Fibroblast of peridontal ligament (primary cell): ENCODE measurements around the gene EPG5.
"Not testable (repeated sequence)": the region's sequence is repeated elsewhere in the genome, so short reads cannot be mapped to it uniquely, and the experiment has no call there.

Source experiments
- DNase-seq: peaks from one replicate; pipeline ENCODE4 v3.0.0-alpha.2; 2010; ENCODE audit errors: extremely low read depth

EPG5 gene

DNA sequence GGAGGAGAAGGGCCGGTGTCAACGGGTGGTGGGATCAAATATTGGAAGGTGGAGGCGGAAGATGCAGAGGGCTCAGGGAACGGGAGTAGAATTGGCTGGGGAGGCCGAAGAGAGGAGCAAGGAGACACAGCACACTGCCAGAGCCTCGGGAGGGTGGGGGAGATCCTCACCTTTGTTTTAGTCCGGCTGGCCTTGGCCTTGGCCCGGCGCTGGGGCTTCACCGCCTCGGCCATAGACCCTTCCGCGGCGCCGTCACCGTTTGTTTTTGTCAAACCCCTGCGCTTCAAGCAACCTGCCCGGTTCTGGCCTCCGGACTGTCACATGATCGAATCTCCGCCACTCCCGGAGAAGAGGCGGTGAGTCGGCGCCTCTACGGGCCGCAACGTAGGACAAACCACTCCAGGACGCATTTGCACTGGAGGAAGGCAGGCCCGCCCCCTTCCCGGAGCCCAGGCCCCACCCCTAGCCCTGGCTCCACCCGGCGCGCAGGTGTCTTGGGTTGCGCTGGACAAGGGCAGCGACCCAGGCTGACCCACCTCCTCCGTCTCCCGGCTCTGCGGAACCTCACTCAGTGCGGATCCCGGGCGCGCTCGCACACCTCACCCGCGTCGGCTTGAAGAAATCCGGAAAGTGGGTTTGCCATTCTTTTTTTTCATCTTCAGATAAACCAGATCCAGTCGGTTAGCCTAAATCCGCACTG lies at the start of gene EPG5:
Gene EPG5, minus strand, starts transcription at position 323 of the 700 bp plus-strand sequence. Its CDS starts 90 bp downstream, at position 233.
- peak; percentile 92 for DNase-seq

- no peak for DNase-seq
Observed at GRCh38 chr18:46013484-46014189, 46.5 kb upstream of the EPG5 start.

DNA sequence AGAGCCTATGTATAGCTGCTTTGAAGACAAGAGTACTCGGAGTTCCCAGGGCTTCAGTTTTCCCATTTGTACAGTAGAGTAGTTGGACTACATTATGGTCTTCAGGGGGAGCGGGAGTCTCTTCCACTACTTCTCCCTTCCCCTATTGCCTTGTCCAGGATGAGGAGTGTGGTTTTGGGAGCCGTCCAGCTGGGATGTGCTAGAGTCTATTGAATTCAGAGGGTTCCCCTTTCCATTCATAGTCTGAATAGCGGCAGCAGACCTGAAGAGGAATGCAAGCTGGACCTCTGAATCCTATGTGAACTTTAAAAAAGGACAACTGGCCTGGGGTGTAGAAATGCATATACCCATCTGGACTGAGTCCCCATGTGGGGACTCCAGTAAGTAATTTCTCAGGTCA lies 43.5 kb upstream of the EPG5 start:
- DNase-seq, result no peak

DNA sequence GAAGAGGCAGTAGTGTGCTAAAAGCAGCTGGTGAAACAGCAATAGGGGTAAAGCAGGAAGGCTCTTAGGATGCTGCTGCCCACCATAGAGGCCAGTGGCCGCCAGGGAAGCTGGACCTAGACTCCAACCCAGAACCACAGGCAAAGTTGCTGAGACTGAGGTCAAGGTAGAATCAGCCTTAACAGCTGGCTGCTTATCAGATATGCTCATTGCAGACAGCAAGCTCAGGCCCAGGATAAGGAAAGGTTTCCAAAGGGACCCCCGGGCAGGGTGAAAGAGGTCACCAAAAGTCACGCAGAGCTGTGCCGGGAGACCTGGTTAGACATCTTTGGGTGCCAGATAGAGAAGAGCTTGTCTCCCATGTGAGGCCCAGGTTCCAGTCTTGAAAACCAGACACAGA lies 42.9 kb upstream of the EPG5 start:
- DNase-seq, result no peak

- no peak for DNase-seq
Observed at GRCh38 chr18:46009125-46009840, 42.2 kb upstream of the EPG5 start.

GRCh38 chr18:46008531-46008930 lies 41.4 kb upstream of the EPG5 start:
- no peak for DNase-seq

- no peak for DNase-seq
Observed at GRCh38 chr18:46007165-46007564, 40.0 kb upstream of the EPG5 start.

DNA sequence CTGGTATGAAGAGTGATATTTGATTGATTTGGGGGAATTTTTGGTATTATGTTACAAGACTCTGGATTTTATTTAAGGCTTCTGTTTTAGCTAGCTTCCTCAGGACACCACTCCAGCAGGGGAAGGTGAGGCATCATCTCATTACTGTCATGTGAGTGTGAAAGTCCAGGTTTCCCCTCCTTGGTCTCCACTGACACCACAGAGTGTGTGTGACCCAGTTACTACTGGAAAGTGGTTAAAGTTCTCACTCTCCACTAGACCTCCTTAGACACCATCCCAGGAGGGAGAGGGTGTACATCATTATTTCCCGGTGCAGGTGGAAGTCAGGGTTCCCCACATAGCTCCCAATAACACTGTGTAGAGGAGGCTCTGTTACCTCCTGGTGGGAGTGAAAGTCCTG lies 35.8 kb upstream of the EPG5 start:
- DNase-seq, result no peak

DNA sequence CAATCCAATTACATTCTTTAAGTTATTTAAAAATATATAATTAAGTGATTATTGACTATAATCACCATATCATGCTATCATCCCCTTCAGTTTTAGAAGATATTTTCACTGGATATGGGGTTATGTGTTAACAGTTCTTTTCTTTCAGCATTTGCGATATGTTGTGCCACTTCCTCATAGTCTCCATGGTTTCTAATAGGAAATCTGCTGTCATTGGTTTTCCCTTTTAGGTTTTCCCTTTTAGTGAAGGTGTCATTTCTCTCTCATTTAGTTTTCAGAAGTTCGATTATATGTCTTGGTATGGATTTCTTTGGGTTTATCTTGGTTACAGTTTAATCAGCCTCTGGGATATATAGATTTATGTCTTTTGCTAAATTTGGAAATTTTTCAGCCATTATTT lies 34.8 kb upstream of the EPG5 start:
- no peak for DNase-seq

DNA sequence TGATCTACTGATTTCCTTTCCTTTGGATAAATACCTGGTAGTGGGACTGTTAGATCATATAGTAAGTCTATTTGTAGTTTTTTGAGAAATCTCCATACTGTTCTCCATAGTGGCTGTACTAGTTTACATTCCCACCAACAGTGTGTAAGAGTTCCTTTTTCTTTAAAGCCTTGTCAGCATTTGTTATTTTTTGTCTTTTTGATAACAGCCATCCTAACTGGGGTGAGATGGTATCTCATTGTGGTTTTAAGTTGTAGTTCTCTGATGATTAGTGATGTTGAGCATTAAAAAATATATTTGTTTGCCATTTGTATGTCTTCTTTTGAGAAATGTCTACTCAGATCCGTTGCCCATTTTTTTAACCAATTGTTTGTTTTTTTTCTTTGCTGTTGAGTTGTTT lies 33.9 kb upstream of the EPG5 start:
- no peak for DNase-seq

DNA sequence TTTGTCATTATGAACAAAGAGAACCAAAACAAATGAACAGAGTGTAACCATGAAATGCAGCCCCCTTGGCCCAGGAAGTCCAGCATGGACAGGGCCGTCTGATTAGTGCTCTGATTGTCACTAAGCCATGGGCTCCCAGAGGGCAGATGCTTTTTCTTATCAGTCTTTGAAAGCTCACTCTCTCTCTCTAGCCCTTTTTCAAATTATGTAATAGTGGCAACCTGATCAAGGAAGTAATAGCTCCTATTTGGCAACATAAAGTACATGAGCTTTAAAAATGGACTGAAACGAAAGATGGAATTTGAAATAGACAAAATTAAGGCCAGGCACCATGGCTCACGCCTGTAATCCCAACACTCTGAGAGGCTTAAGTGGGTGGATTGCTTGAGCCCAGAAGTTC lies 32.4 kb upstream of the EPG5 start:
- DNase-seq, result no peak

DNA sequence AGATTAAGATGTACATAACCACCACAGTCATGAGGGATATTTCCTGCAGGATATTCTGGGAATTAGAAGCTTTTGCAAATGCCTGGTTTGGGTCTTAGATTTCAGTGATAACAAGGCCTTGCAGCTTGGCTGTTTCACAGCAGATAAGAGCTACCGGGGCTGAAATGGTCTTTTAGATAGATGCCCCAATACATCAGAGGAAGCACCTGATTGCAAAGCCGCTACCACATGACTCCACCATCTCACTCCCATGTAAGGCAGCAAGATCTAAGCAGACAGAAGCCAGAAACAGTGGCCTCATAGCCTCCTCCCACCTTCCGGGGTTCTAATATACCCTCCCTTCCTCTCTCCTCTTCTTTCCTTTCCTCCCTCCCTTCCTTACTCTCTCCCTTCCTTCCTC lies 31.1 kb upstream of the EPG5 start:
- DNase-seq, result no peak

DNA sequence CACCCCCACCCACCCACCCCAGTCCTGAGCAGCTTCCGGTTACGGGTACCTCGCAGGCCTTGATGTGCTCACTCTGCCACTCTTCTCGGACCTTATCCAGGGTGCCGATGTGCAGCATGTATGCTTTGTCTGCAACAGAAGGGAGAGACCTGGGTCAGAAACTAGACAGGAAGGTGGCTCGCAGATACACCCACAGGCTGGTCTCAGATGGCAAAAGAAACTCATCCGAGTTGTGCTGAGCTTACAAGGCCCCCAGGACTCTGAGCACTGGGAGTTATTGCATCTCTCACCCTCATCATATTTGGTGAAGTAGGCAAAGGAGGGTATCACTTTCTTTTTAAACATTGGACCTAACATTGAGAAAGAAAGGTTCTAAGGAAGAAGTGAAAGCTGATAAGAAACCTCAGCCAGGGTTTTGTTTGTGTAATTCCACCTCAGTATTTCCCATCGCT lies 30.6 kb upstream of the EPG5 start:
- DNase-seq, result no peak

- DNase-seq, result no peak
Observed at GRCh38 chr18:45995461-45995860, 28.3 kb upstream of the EPG5 start.

DNA sequence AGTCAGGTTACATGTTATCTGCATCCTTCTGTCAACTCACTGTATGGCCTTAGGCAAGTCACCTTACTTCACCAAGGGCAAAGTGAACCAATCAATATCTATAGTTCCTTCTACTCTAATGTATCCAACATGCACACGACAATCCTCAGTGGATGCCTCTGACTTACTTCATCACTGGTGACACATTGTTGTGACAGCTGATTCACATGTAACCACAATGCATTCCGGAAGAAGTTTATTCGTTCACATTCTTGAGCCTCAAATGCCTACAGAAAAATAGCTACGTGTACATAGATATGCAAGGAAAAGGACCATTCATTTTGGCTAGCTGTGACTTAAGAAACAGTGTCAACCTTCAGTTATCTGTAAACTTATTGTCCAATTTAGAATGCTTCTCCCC lies 26.3 kb upstream of the EPG5 start:
- DNase-seq, result peak; percentile 71

DNA sequence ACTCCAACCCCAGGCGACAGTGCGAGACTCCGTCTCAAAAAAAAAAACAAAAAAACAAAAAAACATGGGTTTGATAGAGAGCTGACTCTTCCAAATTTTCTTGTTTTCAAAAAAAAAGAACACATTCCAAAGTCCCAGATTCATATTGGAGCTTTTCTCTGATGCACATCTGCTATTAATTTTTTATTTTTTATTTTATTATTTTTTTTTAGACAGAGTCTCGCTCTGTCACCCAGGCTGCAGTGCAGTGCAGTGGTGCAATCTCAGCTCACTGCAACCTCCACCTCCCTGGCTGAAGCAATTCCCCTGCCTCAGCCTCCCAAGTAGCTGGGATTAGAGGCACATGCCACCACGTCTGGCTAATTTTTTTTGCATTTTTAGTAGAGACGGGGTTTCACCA lies 25.4 kb upstream of the EPG5 start:
- not testable (repeated sequence) for DNase-seq

DNA sequence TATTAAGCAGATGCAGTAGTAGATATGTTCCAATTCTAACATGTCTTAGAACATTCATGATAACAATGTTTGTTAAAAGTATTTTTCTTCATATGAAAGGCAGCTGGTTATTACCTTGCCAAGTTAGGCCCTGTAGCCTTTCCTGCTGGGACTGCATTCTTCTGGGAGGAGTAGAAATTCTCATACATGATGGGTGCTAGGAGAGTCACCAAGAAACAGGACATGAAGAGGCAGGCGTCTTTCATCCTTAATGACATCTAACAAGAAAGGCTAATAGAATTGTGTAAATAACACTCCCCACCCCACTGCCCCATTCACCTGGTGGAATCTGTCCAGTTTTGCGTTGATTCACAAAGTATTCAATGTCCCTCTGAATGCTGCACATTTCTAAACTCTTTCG lies 24.7 kb upstream of the EPG5 start:
- no peak for DNase-seq

DNA sequence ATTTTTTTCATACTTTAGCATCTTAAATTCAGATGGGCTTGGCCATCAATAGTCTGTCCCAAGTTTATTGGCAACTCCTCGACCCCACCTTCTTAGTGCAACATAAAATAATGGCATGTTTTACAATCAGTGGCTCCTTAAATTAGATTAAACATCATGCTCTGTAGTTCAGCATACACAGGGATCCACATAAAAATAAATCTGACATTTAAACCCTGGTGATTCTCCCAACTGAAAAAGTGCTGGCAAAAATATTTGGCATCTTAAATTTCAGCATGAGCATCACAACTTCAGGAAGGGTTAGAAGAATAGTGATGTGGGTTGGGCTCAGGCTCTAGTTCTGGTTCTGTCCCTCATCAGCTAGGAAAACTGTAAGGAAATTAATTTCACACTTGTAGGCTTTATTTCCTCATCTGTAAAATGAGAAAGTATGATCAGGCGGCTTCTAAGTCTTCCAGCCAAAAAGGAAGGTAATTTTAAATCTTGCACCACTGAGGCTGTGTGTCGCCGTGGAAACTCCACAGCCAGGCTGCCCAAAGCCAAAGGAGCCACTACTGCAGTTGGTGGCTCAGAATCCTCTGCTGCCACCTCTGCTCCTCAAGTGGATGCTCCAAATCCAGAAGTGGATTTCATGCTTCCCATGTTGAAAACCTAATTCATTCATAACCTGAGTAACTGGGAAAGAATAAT lies 17.6 kb upstream of the EPG5 start:
- DNase-seq, result no peak

DNA sequence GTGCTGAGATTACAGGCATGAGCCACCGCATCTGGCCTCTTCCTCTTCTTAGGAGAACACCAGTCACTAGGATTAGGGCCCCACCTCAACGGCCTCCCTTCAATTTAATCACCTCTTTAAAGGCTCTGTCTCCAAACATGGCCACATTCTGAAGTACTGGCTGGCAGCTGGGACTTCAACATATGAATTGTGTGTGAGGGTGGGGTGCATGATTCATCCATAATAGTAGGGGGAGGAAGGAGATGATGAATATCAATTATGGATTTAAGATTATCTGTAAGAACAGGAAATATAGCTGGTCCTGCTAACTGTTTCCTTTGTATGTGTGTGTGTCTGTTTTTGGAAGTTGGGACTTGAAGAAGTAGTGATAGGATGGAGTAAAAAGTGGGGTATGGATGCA lies 14.7 kb upstream of the EPG5 start:
- DNase-seq, result no peak

DNA sequence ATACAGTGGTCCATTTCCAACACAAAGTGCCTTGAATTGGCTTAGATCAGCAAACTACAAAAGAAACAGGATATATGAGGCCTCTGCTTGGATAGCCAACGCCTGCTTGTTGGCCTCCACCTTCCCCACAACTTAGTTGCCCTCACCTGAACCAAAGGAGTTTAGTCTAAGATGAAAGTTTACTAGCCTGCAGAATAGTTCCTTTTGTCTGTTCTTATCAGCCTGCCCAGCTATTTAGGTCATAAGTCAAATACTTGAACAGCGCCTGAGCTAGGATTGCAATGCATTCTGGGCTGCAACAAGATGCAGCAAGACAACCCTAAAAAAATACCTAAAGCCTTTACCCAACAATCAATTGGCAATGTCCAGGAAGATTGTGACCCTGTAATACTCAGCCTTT lies 13.1 kb upstream of the EPG5 start:
- no peak for DNase-seq

GRCh38 chr18:45978084-45978483 lies 11.0 kb upstream of the EPG5 start:
- DNase-seq, result no peak

- DNase-seq, result no peak
Observed at GRCh38 chr18:45976974-45977373, 9.8 kb upstream of the EPG5 start.
